Tibial artery (tissue), 4 donors: ENCODE data around the gene KLHL5.

ENCODE experiments used
- DNase-seq, 2 donors: peaks; one replicate each; pipeline ENCODE4 v3.0.0-alpha.2; 2019
- H3K27ac ChIP-seq, 2 donors: fragments of 200-600 bp; sonication (generic) in 1 of 2; 1 replicate in 1 of 2; 2 replicates in 1 of 2; pipeline ENCODE4 v1.5.1; 2018 to 2019; ENCODE audit warnings: mild to moderate bottlenecking in 1 of 2
- H3K27me3 ChIP-seq, 2 donors: fragments of 200-600 bp; sonication (generic) in 1 of 2; one replicate each; pipeline versions ENCODE4 v1.5.1 to v1.6.0; 2016 to 2019
- H3K36me3 ChIP-seq, 3 donors: fragments of 200-600 bp; sonication (generic) in 2 of 3; one replicate each; pipeline ENCODE4 v1.5.1; 2016 to 2019; ENCODE audit warnings: mild to moderate bottlenecking in 2 of 3
- H3K4me1 ChIP-seq, 4 donors: fragments of 200-600 bp; sonication (generic) in 2 of 4; 1 replicate in 3 of 4; 2 replicates in 1 of 4; pipeline ENCODE4 v1.5.1; 2016 to 2019
- H3K4me3 ChIP-seq, 2 donors: fragments of 200-600 bp; sonication (generic) in 1 of 2; 1 replicate in 1 of 2; 2 replicates in 1 of 2; pipeline ENCODE4 v1.5.1; 2018 to 2019; ENCODE audit warnings: mild to moderate bottlenecking in 2 of 2
- H3K9me3 ChIP-seq, 3 donors: fragments of 200-600 bp; sonication (generic) in 1 of 3; one replicate each; pipeline ENCODE4 v1.5.1; 2016 to 2019
- CTCF ChIP-seq, 2 experiments: fragments of 200-600 bp in 1 of 2; fragments of 450-650 bp in 1 of 2; IDR thresholded peaks; one replicate each; pipeline ENCODE4 v1.5.1; 2017 to 2019; ENCODE audit warnings: antibody characterized with exemption in 2 of 2, mild to moderate bottlenecking in 1 of 2, moderate library complexity in 1 of 2
- intact Hi-C: fragments of 100-400 bp; cut with DNase I; formaldehyde crosslinking; loops from one replicate; pipeline ENCODE4 v1.15.0; 2023; ENCODE audit warnings: low total_unique reads

The KLHL5 gene

GRCh38 chr4:39170301-39170700, 108.3 kb downstream of the KLHL5 start:
- Histone ChIP-seq H3K27ac (no peak overlapping the region), H3K4me1 (no peaks in the 10 kb centered on the region), H3K4me3 (no peak overlapping the region), H3K9me3 (peaks cover 0 to 3% (median 0%) of the 10 kb centered on the region in 3 donors), H3K36me3 (no peaks in the 10 kb centered on the region), H3K27me3 (no peaks in the 10 kb centered on the region)
- intact Hi-C loops, result no loop called here
- no peak for DNase-seq
- no peak for TF ChIP-seq CTCF (IDR thresholded peaks at IDR 0.05)
